HEK293 (cell line): Measurements from ENCODE around the gene TFAM.

Experiments used
- CTCF ChIP-seq: fragments of 450-650 bp; formaldehyde crosslinking; IDR thresholded peaks from 2 replicates; pipeline ENCODE4 v1.5.1; 2016; ENCODE audit warnings: missing biosample characterization, missing genetic modification characterization
- GLIS1 ChIP-seq: fragments of 450-650 bp; formaldehyde crosslinking; IDR thresholded peaks from 2 replicates; pipeline ENCODE4 v1.5.1; 2016; ENCODE audit warnings: missing biosample characterization, missing genetic modification characterization
- SCRT1 ChIP-seq: fragments of 450-650 bp; formaldehyde crosslinking; IDR thresholded peaks from 2 replicates; pipeline ENCODE4 v1.5.1; 2016; ENCODE audit warnings: missing biosample characterization, missing genetic modification characterization, borderline replicate concordance
- SCRT2 ChIP-seq: fragments of 450-650 bp; formaldehyde crosslinking; IDR thresholded peaks from 2 replicates; pipeline ENCODE4 v1.5.1; 2016; ENCODE audit warnings: missing biosample characterization, missing genetic modification characterization
- SP2 ChIP-seq: fragments of 450-650 bp; formaldehyde crosslinking; IDR thresholded peaks from 2 replicates; pipeline ENCODE4 v1.5.1; 2016; ENCODE audit warnings: missing biosample characterization, missing genetic modification characterization
- ZBTB1 ChIP-seq: fragments of 450-650 bp; formaldehyde crosslinking; IDR thresholded peaks from 2 replicates; pipeline ENCODE4 v1.5.1; 2016; ENCODE audit warnings: missing biosample characterization, missing genetic modification characterization
- ZBTB11 ChIP-seq: fragments of 450-650 bp; formaldehyde crosslinking; conservative IDR thresholded peaks from 2 replicates; pipeline ENCODE4 v1.5.1; 2016; ENCODE audit warnings: low read depth, missing biosample characterization, missing genetic modification characterization
- ZFHX2 ChIP-seq: fragments of 450-650 bp; formaldehyde crosslinking; conservative IDR thresholded peaks from 2 replicates; pipeline ENCODE4 v1.5.1; 2016; ENCODE audit warnings: missing biosample characterization, missing genetic modification characterization
- ZNF121 ChIP-seq: fragments of 450-650 bp; formaldehyde crosslinking; IDR thresholded peaks from 2 replicates; pipeline ENCODE4 v1.5.1; 2016; ENCODE audit warnings: missing biosample characterization, missing genetic modification characterization
- ZNF140 ChIP-seq: fragments of 450-650 bp; formaldehyde crosslinking; IDR thresholded peaks from 2 replicates; pipeline ENCODE4 v1.5.1; 2016; ENCODE audit warnings: missing biosample characterization, missing genetic modification characterization
- ZNF169 ChIP-seq: fragments of 450-650 bp; formaldehyde crosslinking; IDR thresholded peaks from 2 replicates; pipeline ENCODE4 v1.5.1; 2016; ENCODE audit warnings: missing biosample characterization, missing genetic modification characterization
- ZNF174 ChIP-seq: fragments of 450-650 bp; formaldehyde crosslinking; IDR thresholded peaks from 2 replicates; pipeline ENCODE4 v1.5.0; 2017; ENCODE audit warnings: missing biosample characterization, mild to moderate bottlenecking, missing genetic modification characterization
- ZNF266 ChIP-seq: fragments of 450-650 bp; formaldehyde crosslinking; IDR thresholded peaks from 2 replicates; pipeline ENCODE4 v1.5.1; 2016; ENCODE audit warnings: missing biosample characterization, missing genetic modification characterization, low read depth
- ZNF341 ChIP-seq: fragments of 450-650 bp; formaldehyde crosslinking; IDR thresholded peaks from 2 replicates; pipeline ENCODE4; 2016; ENCODE audit warnings: low read depth, missing biosample characterization, missing genetic modification characterization
- ZNF354C ChIP-seq: fragments of 450-650 bp; formaldehyde crosslinking; IDR thresholded peaks from 2 replicates; pipeline ENCODE4 v1.5.1; 2016; ENCODE audit warnings: missing biosample characterization, missing genetic modification characterization, low read depth, borderline replicate concordance
- ZNF391 ChIP-seq: fragments of 450-650 bp; formaldehyde crosslinking; IDR thresholded peaks from 2 replicates; pipeline ENCODE4 v1.5.1; 2016; ENCODE audit warnings: low read depth, missing biosample characterization, missing genetic modification characterization, borderline replicate concordance
- ZNF530 ChIP-seq: fragments of 450-650 bp; formaldehyde crosslinking; IDR thresholded peaks from 2 replicates; pipeline ENCODE4 v1.5.1; 2016; ENCODE audit warnings: low read depth, missing biosample characterization, missing genetic modification characterization
- ZNF544 ChIP-seq: fragments of 450-650 bp; formaldehyde crosslinking; IDR thresholded peaks from 2 replicates; pipeline ENCODE4 v1.5.0; 2017; ENCODE audit warnings: missing biosample characterization, missing genetic modification characterization
- ZNF645 ChIP-seq: fragments of 450-650 bp; formaldehyde crosslinking; IDR thresholded peaks from 2 replicates; pipeline ENCODE4; 2016; ENCODE audit warnings: missing biosample characterization, missing genetic modification characterization
- ZNF664 ChIP-seq: fragments of 450-650 bp; formaldehyde crosslinking; IDR thresholded peaks from 2 replicates; pipeline ENCODE4 v1.5.1; 2016; ENCODE audit warnings: missing biosample characterization, missing genetic modification characterization
- ZNF677 ChIP-seq: fragments of 450-650 bp; IDR thresholded peaks from 2 replicates; pipeline ENCODE4 v1.5.0; 2018; ENCODE audit warnings: missing biosample characterization, mild to moderate bottlenecking, missing genetic modification characterization, moderate library complexity
- ZSCAN16 ChIP-seq: fragments of 450-650 bp; formaldehyde crosslinking; IDR thresholded peaks from 2 replicates; pipeline ENCODE4 v1.5.1; 2016; ENCODE audit warnings: missing biosample characterization, missing genetic modification characterization
- ZSCAN30 ChIP-seq: fragments of 450-650 bp; IDR thresholded peaks from 2 replicates; pipeline ENCODE4 v1.5.1; 2018; ENCODE audit warnings: missing biosample characterization, mild to moderate bottlenecking, missing genetic modification characterization, moderate library complexity
- TF ChIP-seq, protein P1 (sequence below): fragments of 450-650 bp; formaldehyde crosslinking; IDR thresholded peaks from 2 replicates; pipeline ENCODE4 v1.5.1; 2017; ENCODE audit warnings: missing biosample characterization, missing genetic modification characterization
- TF ChIP-seq, protein P2 (sequence below): sonication (generic); formaldehyde crosslinking; IDR thresholded peaks from 2 replicates; pipeline ENCODE4 v1.8.1; 2022; ENCODE audit warnings: mild to moderate bottlenecking, moderate library complexity, missing genetic modification reagents
- TF ChIP-seq, protein P3 (sequence below): fragments of 450-650 bp; formaldehyde crosslinking; IDR thresholded peaks from 2 replicates; pipeline ENCODE4 v1.5.1; 2017; ENCODE audit warnings: missing biosample characterization, missing genetic modification characterization
- TF ChIP-seq, protein P4 (sequence below): fragments of 450-650 bp; formaldehyde crosslinking; IDR thresholded peaks from 2 replicates; pipeline ENCODE4 v1.5.1; 2016; ENCODE audit warnings: missing biosample characterization, missing genetic modification characterization

TFAM gene

GRCh38 chr10:58384999-58385783, at the start of gene TFAM (continued):
- TF ChIP-seq ZBTB11 (tag by site-specific recombination) (peak; percentile 84), ZNF121 (tag by site-specific recombination) (0 out of 2 replicates have a peak, but pooled peaks have one; percentile 28), GLIS1 (tag by site-specific recombination) (peak; percentile 94), ZBTB1 (peak; percentile 91), SCRT1 (tag by site-specific recombination) (no peak), ZNF354C (no peak), ZNF645 (tag by site-specific recombination) (no peak), SCRT2 (tag by site-specific recombination) (peak; percentile 48; the same call in 1 of the 2 replicates), ZFHX2 (tag by site-specific recombination) (peak; percentile 96), ZNF677 (tag by site-specific recombination) (no peak), ZNF544 (tag by site-specific recombination) (no peak), ZNF174 (tag by site-specific recombination) (no peak), SP2 (tag by site-specific recombination) (peak; percentile 75), ZNF140 (tag by site-specific recombination) (no peak), ZNF530 (tag by site-specific recombination) (no peak), ZNF169 (tag by site-specific recombination) (no peak), CTCF (tag by site-specific recombination) (peak; percentile 96), ZNF664 (no peak), ZNF391 (tag by site-specific recombination) (peak; percentile 55; the same call in 1 of the 2 replicates), ZSCAN30 (tag by site-specific recombination) (peak; percentile 36), ZSCAN16 (no peak), ZNF266 (tag by site-specific recombination) (no peak), ZNF341 (tag by site-specific recombination) (peak; percentile 90)
- TF ChIP-seq, protein P1, sequence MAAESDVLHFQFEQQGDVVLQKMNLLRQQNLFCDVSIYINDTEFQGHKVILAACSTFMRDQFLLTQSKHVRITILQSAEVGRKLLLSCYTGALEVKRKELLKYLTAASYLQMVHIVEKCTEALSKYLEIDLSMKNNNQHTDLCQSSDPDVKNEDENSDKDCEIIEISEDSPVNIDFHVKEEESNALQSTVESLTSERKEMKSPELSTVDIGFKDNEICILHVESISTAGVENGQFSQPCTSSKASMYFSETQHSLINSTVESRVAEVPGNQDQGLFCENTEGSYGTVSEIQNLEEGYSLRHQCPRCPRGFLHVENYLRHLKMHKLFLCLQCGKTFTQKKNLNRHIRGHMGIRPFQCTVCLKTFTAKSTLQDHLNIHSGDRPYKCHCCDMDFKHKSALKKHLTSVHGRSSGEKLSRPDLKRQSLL (tag by site-specific recombination) = peak; percentile 79
- TF ChIP-seq, protein P2, sequence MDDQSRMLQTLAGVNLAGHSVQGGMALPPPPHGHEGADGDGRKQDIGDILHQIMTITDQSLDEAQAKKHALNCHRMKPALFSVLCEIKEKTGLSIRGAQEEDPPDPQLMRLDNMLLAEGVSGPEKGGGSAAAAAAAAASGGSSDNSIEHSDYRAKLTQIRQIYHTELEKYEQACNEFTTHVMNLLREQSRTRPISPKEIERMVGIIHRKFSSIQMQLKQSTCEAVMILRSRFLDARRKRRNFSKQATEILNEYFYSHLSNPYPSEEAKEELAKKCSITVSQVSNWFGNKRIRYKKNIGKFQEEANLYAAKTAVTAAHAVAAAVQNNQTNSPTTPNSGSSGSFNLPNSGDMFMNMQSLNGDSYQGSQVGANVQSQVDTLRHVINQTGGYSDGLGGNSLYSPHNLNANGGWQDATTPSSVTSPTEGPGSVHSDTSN (CRISPR knock-in tag) = 0 out of 2 replicates have a peak, but pooled peaks have one; percentile 34
- TF ChIP-seq, protein P3, sequence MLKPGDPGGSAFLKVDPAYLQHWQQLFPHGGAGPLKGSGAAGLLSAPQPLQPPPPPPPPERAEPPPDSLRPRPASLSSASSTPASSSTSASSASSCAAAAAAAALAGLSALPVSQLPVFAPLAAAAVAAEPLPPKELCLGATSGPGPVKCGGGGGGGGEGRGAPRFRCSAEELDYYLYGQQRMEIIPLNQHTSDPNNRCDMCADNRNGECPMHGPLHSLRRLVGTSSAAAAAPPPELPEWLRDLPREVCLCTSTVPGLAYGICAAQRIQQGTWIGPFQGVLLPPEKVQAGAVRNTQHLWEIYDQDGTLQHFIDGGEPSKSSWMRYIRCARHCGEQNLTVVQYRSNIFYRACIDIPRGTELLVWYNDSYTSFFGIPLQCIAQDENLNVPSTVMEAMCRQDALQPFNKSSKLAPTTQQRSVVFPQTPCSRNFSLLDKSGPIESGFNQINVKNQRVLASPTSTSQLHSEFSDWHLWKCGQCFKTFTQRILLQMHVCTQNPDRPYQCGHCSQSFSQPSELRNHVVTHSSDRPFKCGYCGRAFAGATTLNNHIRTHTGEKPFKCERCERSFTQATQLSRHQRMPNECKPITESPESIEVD (tag by site-specific recombination) = no peak
- TF ChIP-seq, protein P4, sequence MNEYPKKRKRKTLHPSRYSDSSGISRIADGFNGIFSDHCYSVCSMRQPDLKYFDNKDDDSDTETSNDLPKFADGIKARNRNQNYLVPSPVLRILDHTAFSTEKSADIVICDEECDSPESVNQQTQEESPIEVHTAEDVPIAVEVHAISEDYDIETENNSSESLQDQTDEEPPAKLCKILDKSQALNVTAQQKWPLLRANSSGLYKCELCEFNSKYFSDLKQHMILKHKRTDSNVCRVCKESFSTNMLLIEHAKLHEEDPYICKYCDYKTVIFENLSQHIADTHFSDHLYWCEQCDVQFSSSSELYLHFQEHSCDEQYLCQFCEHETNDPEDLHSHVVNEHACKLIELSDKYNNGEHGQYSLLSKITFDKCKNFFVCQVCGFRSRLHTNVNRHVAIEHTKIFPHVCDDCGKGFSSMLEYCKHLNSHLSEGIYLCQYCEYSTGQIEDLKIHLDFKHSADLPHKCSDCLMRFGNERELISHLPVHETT (tag by site-specific recombination) = peak; percentile 17; the same call in 1 of the 2 replicates
